ENCODE data around the gene SPC24.
"Not testable (repeated sequence)": the region's sequence is repeated elsewhere in the genome, so short reads cannot be mapped to it uniquely, and the experiment has no call there.

The SPC24 gene

GRCh38 chr19:11105014-11105636 lies 50.5 kb downstream of the SPC24 start:
- no peak overlapping the region for H3K4me2 ChIP-seq (ENCODE audit: low read length)
- peaks cover 95% of the 10 kb centered on the region for H3K36me3 ChIP-seq (ENCODE audit: insufficient read depth, low read length)
- H3K4me3 ChIP-seq (ENCODE audit: low read depth, low read length, poor library complexity, severe bottlenecking) = no peak overlapping the region
- H3K79me2 ChIP-seq (ENCODE audit: insufficient read depth, low read length) = no peaks in the 10 kb centered on the region
- no peaks in the 10 kb centered on the region for H3F3A ChIP-seq (ENCODE audit: insufficient read depth, low read length)
- no peaks in the 10 kb centered on the region for H3K4me1 ChIP-seq (ENCODE audit: insufficient read depth, low read length, severe bottlenecking)
- no peaks in the 10 kb centered on the region for H3K9me3 ChIP-seq (ENCODE audit: low read length)
- TF ChIP-seq EZH2 (IDR thresholded peaks at IDR 0.05; ENCODE audit: borderline replicate concordance, low read length) (no peak), CTCF (IDR thresholded peaks at IDR 0.05; ENCODE audit: low read length) (no peak)
- no peak overlapping the region for H3K9ac ChIP-seq (ENCODE audit: low read length)
- H2AFZ ChIP-seq (ENCODE audit: low read length) = no peak overlapping the region
- no peak overlapping the region for H3K27ac ChIP-seq (ENCODE audit: low read depth, low read length, poor library complexity, severe bottlenecking)
- H3K27me3 ChIP-seq (ENCODE audit: insufficient read depth, low read length) = no peaks in the 10 kb centered on the region
- no peaks in the 10 kb centered on the region for H3K9me2 ChIP-seq (ENCODE audit: low read depth, low read length)
- no peaks in the 10 kb centered on the region for H4K20me1 ChIP-seq (ENCODE audit: insufficient read depth, low read length)

DNA sequence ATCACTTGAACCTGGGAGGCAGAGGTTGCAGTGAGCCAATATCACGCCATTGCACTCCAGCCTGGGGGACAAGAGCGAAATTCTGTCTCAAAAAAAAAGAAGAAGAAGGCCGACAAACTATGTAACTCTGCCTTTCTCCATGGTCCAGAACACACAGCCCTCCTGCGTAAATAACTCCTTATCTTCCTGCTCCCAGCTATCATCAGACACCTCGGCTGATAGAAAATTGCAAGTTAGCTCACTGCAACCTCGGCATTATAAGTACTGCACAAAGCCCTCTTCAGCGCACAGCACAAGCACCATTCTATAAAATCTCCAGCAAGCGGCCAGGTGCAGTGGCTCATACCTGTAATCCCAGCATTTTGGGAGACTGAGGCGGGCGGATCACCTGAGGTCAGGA lies 51.9 kb downstream of the SPC24 start:
- not testable (repeated sequence) for H4K20me1 ChIP-seq (ENCODE audit: insufficient read depth, low read length); H3F3A ChIP-seq (ENCODE audit: insufficient read depth, low read length); H3K9me3 ChIP-seq (ENCODE audit: low read length); H3K4me2 ChIP-seq (ENCODE audit: low read length); H3K9ac ChIP-seq (ENCODE audit: low read length); H3K27me3 ChIP-seq (ENCODE audit: insufficient read depth, low read length); H3K9me2 ChIP-seq (ENCODE audit: low read depth, low read length); H2AFZ ChIP-seq (ENCODE audit: low read length); H3K4me3 ChIP-seq (ENCODE audit: low read depth, low read length, poor library complexity, severe bottlenecking); H3K4me1 ChIP-seq (ENCODE audit: insufficient read depth, low read length, severe bottlenecking); H3K27ac ChIP-seq (ENCODE audit: low read depth, low read length, poor library complexity, severe bottlenecking)
- peaks cover 12% of the 10 kb centered on the region for H3K79me2 ChIP-seq (ENCODE audit: insufficient read depth, low read length)
- H3K36me3 ChIP-seq (ENCODE audit: insufficient read depth, low read length) = peaks cover 96% of the 10 kb centered on the region

GRCh38 chr19:11102944-11103343 lies 52.6 kb downstream of the SPC24 start:
- H3K4me1 ChIP-seq (ENCODE audit: insufficient read depth, low read length, severe bottlenecking) = no peaks in the 10 kb centered on the region
- H2AFZ ChIP-seq (ENCODE audit: low read length) = no peak overlapping the region
- no peak overlapping the region for H3K4me2 ChIP-seq (ENCODE audit: low read length)
- no peaks in the 10 kb centered on the region for H3K27me3 ChIP-seq (ENCODE audit: insufficient read depth, low read length)
- no peak overlapping the region for H3K27ac ChIP-seq (ENCODE audit: low read depth, low read length, poor library complexity, severe bottlenecking)
- H3K36me3 ChIP-seq (ENCODE audit: insufficient read depth, low read length) = peaks cover 95% of the 10 kb centered on the region
- no peak overlapping the region for H3K9ac ChIP-seq (ENCODE audit: low read length)
- H4K20me1 ChIP-seq (ENCODE audit: insufficient read depth, low read length) = 0 out of 2 replicates have a peak, but pooled peaks cover 3% of the 10 kb centered on the region
- no peaks in the 10 kb centered on the region for H3K9me3 ChIP-seq (ENCODE audit: low read length)
- TF ChIP-seq EZH2 (IDR thresholded peaks at IDR 0.05; ENCODE audit: borderline replicate concordance, low read length) (no peak), CTCF (IDR thresholded peaks at IDR 0.05; ENCODE audit: low read length) (no peak)
- H3F3A ChIP-seq (ENCODE audit: insufficient read depth, low read length) = 0 out of 2 replicates have a peak, but pooled peaks cover 4% of the 10 kb centered on the region
- peaks cover 19% of the 10 kb centered on the region for H3K79me2 ChIP-seq (ENCODE audit: insufficient read depth, low read length)
- no peak overlapping the region for H3K4me3 ChIP-seq (ENCODE audit: low read depth, low read length, poor library complexity, severe bottlenecking)
- no peaks in the 10 kb centered on the region for H3K9me2 ChIP-seq (ENCODE audit: low read depth, low read length)

DNA sequence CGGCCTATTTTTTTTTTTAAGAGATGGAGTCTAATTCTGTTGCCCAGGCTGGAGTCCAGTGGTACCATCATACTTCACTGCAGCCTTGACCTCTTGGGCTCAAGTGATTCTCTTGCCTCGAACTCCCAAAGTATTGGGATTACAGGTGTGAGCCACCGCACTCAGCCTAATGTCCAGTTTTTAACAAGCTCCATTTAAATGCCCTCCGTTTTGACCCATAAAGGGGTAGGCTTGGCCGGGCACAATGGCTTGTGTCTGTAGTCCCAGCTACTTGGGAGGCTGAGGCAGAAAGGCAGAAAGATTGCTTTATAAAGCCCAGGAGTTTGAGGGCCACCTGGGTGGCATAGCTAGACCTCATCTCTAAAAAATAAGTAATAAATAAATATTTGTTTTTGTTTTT lies 54.5 kb downstream of the SPC24 start:
- Histone ChIP-seq H3K4me2 (ENCODE audit: low read length) (no peak overlapping the region), H3F3A (ENCODE audit: insufficient read depth, low read length) (0 out of 2 replicates have a peak, but pooled peaks cover 4% of the 10 kb centered on the region), H3K9me3 (ENCODE audit: low read length) (no peaks in the 10 kb centered on the region), H3K27me3 (ENCODE audit: insufficient read depth, low read length) (no peaks in the 10 kb centered on the region), H3K9ac (ENCODE audit: low read length) (no peak overlapping the region), H2AFZ (ENCODE audit: low read length) (no peak overlapping the region), H3K4me1 (ENCODE audit: insufficient read depth, low read length, severe bottlenecking) (no peaks in the 10 kb centered on the region), H3K9me2 (ENCODE audit: low read depth, low read length) (no peaks in the 10 kb centered on the region), H4K20me1 (ENCODE audit: insufficient read depth, low read length) (0 out of 2 replicates have a peak, but pooled peaks cover 3% of the 10 kb centered on the region), H3K36me3 (ENCODE audit: insufficient read depth, low read length) (peaks cover 94% of the 10 kb centered on the region), H3K79me2 (ENCODE audit: insufficient read depth, low read length) (peaks cover 38% of the 10 kb centered on the region), H3K27ac (ENCODE audit: low read depth, low read length, poor library complexity, severe bottlenecking) (no peak overlapping the region), H3K4me3 (ENCODE audit: low read depth, low read length, poor library complexity, severe bottlenecking) (no peak overlapping the region)
- TF ChIP-seq EZH2 (IDR thresholded peaks at IDR 0.05; ENCODE audit: borderline replicate concordance, low read length) = no peak
- TF ChIP-seq CTCF (IDR thresholded peaks at IDR 0.05; ENCODE audit: low read length) = no peak
